ENCODE data around the gene RGS12.

Gene RGS12

DNA sequence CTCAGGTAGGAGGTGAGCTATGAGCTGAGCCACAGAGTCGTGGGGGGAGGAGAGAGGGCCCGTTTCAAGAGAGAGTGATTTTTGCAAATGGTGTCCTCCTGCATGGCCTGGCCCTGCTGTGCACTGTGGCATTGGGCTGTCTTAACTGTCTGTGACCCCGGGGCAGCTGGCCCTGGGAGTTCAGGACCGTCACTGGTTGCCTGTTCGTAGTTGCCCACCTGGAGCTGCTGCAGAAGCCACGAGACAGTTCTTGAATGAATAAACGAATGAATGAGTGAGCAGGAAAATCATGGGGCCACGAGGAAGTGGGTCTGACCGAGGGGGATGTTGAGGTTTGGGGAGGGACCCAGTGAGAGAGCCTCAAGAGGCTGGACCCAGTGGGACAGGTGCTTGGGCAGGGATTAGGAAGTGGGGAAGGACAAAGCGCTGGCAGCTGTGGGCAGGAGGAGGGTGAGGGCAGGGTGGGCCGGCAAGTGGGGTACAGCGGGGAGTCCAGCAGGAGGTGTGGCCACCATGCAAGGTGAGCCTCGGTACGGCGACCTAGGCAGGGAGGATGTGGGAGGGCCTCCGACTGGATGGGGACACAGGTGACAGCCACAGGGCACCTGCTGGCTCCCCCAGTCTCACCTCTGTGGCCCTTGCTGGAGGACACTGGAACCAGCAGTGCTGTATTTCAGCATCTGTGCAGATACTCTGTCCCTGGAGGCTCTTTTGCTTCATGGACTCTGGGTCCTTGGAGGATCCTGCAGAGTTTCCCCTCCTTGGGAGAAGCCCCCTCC lies 10.2 kb downstream of the RGS12 start:
- Histone ChIP-seq H3K4ac (ENCODE audit: low read depth, low read length) (no peak overlapping the region), H3K56ac (ENCODE audit: low read length) (no peak overlapping the region), H4K8ac (ENCODE audit: low read depth, low read length) (no peak overlapping the region), H4K5ac (ENCODE audit: low read length) (no peak overlapping the region), H3K4me3 (ENCODE audit: low read length) (no peak overlapping the region), H3K36me3 (ENCODE audit: control insufficient read depth, insufficient read depth, low read length) (no peaks in the 10 kb centered on the region), H3K9ac (ENCODE audit: low read length) (no peak overlapping the region), H3K79me2 (ENCODE audit: control insufficient read depth, insufficient read depth, low read length) (peaks cover 3% of the 10 kb centered on the region), H3K23ac (ENCODE audit: low read length) (no peak overlapping the region), H2BK5ac (ENCODE audit: low read length) (no peak overlapping the region), H3K4me2 (ENCODE audit: low read length) (no peak overlapping the region), H2BK15ac (replicated peaks; ENCODE audit: low read depth) (no peak overlapping the region), H3K79me1 (ENCODE audit: low read length) (peaks cover 22% of the 10 kb centered on the region), H3K18ac (ENCODE audit: low read length) (no peak overlapping the region), H2AK5ac (ENCODE audit: low read length) (no peak overlapping the region), H2BK120ac (ENCODE audit: low read depth, low read length) (no peak overlapping the region), H3K4me1 (ENCODE audit: control insufficient read depth, low read depth, low read length) (no peaks in the 10 kb centered on the region), H3K27ac (ENCODE audit: low read depth, low read length) (no peak overlapping the region), H3K27me3 (ENCODE audit: insufficient read depth, low read length, poor library complexity) (no peaks in the 10 kb centered on the region)
- no CpG with 5 or more reads among the region's 16 CpGs for WGBS (ENCODE audit: extremely low coverage, insufficient coverage, low lambda C conversion rate)
- no peak for DNase-seq

- H3K27ac ChIP-seq (ENCODE audit: low read depth, low read length), result no peak overlapping the region
- WGBS (ENCODE audit: extremely low coverage, insufficient coverage, low lambda C conversion rate), result no CpG with 5 or more reads among the region's 2 CpGs
These were observed 10.7 kb downstream of the RGS12 start for GRCh38 chr4:3303565-3303824.

DNA sequence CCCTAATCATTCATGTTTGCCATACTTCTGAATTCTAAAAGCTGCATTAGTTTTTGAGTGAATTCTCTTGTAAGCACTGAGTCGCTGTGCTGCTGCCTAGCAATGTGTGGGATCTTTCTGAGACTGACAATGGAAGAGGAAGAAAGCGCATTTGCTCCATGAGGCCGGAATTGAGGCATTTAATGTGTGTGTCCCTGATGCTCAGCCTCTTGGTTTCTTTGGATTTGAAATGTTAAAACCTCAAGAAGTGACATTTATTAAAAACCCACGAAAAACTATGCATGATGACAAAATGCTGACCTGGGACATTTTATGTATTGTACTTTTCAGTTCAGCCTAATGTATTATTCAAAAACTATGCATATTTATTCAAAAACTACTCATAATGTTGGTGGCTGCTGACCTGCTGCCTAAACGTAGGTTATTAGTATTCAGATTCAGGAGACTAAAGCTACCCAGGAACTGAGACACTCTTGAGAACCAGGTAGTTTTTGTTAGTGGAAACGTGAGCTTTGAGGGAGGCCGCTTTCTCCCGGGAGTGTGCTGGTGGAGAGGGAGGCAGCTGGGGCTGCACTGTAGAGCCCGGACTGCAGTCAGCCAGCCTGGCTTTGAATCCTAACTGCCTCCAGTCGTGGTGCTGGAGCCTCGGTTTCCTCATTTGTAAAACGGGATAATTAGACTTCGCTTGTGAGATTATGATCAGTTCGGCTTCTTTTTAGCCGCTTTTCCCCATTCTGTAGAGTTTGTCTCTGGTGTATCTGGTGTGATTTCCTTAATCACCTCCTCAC lies 11.3 kb downstream of the RGS12 start:
- Histone ChIP-seq H3K79me1 (ENCODE audit: low read length) (peaks cover 23% of the 10 kb centered on the region), H3K4me1 (ENCODE audit: control insufficient read depth, low read depth, low read length) (no peaks in the 10 kb centered on the region), H4K5ac (ENCODE audit: low read length) (no peak overlapping the region), H4K8ac (ENCODE audit: low read depth, low read length) (no peak overlapping the region), H2BK5ac (ENCODE audit: low read length) (no peak overlapping the region), H3K79me2 (ENCODE audit: control insufficient read depth, insufficient read depth, low read length) (peaks cover 3% of the 10 kb centered on the region), H3K4ac (ENCODE audit: low read depth, low read length) (no peak overlapping the region), H2BK15ac (replicated peaks; ENCODE audit: low read depth) (no peak overlapping the region), H2BK120ac (ENCODE audit: low read depth, low read length) (no peak overlapping the region), H3K4me2 (ENCODE audit: low read length) (no peak overlapping the region), H3K36me3 (ENCODE audit: control insufficient read depth, insufficient read depth, low read length) (no peaks in the 10 kb centered on the region), H2AK5ac (ENCODE audit: low read length) (no peak overlapping the region), H3K4me3 (ENCODE audit: low read length) (no peak overlapping the region), H3K27ac (ENCODE audit: low read depth, low read length) (no peak overlapping the region), H3K27me3 (ENCODE audit: insufficient read depth, low read length, poor library complexity) (no peaks in the 10 kb centered on the region), H3K9ac (ENCODE audit: low read length) (no peak overlapping the region), H3K18ac (ENCODE audit: low read length) (no peak overlapping the region), H3K23ac (ENCODE audit: low read length) (no peak overlapping the region), H3K56ac (ENCODE audit: low read length) (no peak overlapping the region)
- WGBS (ENCODE audit: extremely low coverage, insufficient coverage, low lambda C conversion rate), result no CpG with 5 or more reads among the region's 15 CpGs
- DNase-seq, result no peak

More at GRCh38 chr4:3303565-3303824, 10.7 kb downstream of the RGS12 start:
- H2BK5ac ChIP-seq (ENCODE audit: low read length), result no peak overlapping the region
- no peak overlapping the region for H3K4me3 ChIP-seq (ENCODE audit: low read length)
- H3K4me2 ChIP-seq (ENCODE audit: low read length), result no peak overlapping the region
- H3K4me1 ChIP-seq (ENCODE audit: control insufficient read depth, low read depth, low read length), result no peaks in the 10 kb centered on the region
- H2BK15ac ChIP-seq (replicated peaks; ENCODE audit: low read depth), result no peak overlapping the region
- no peak overlapping the region for H4K8ac ChIP-seq (ENCODE audit: low read depth, low read length)
- peaks cover 25% of the 10 kb centered on the region for H3K79me1 ChIP-seq (ENCODE audit: low read length)
- no peak overlapping the region for H3K9ac ChIP-seq (ENCODE audit: low read length)
- no peak overlapping the region for H4K5ac ChIP-seq (ENCODE audit: low read length)
- H3K36me3 ChIP-seq (ENCODE audit: control insufficient read depth, insufficient read depth, low read length), result no peaks in the 10 kb centered on the region
- H3K23ac ChIP-seq (ENCODE audit: low read length), result no peak overlapping the region
- H2BK120ac ChIP-seq (ENCODE audit: low read depth, low read length), result no peak overlapping the region
- no peak for DNase-seq
- no peak overlapping the region for H3K18ac ChIP-seq (ENCODE audit: low read length)
- no peak overlapping the region for H3K56ac ChIP-seq (ENCODE audit: low read length)
- H3K27me3 ChIP-seq (ENCODE audit: insufficient read depth, low read length, poor library complexity), result no peaks in the 10 kb centered on the region
- no peak overlapping the region for H2AK5ac ChIP-seq (ENCODE audit: low read length)
- peaks cover 3% of the 10 kb centered on the region for H3K79me2 ChIP-seq (ENCODE audit: control insufficient read depth, insufficient read depth, low read length)
- H3K4ac ChIP-seq (ENCODE audit: low read depth, low read length), result no peak overlapping the region

DNA sequence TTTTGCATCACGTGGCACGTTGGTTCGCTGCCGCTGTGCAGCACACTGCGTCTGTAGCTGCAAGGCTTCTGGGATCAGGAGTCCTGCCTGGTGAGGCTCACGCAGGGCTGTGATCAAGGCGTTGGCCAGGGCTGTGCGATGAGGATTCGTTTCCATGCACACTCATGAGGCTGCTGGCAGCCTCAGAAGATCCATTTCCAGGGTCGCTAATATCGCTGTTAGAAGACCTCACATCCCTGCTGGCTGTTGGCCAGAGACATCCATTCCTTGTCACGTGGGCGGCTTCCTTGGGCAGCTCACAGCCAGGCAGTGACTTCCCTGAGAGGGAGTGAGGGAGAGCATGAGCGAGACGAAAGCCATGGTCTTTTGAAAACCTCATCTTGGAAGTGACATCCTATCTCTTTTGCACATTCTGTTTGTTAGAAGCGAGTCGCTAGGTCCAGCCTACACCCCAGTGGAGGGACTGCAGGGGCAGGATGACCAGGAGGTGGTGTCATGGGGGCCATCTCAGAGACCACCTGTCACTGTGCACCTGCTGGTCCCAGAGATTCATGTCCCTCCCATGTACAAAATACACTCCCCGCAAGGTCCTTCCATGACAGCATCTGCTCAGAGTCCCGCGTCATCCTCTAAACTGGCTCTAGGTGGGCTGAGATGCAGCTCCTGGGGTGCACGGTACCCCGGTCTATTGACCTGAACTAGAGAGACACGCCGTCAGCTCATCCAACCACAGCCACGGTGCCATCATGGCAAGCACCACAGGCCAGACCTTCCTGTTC lies 12.2 kb downstream of the RGS12 start:
- no peak for DNase-seq
- no peak overlapping the region for H3K23ac ChIP-seq (ENCODE audit: low read length)
- no peak overlapping the region for H4K8ac ChIP-seq (ENCODE audit: low read depth, low read length)
- no peak overlapping the region for H4K5ac ChIP-seq (ENCODE audit: low read length)
- no peak overlapping the region for H3K9ac ChIP-seq (ENCODE audit: low read length)
- H3K4me3 ChIP-seq (ENCODE audit: low read length), result no peak overlapping the region
- H3K36me3 ChIP-seq (ENCODE audit: control insufficient read depth, insufficient read depth, low read length), result no peaks in the 10 kb centered on the region
- no CpG with 5 or more reads among the region's 25 CpGs for WGBS (ENCODE audit: extremely low coverage, insufficient coverage, low lambda C conversion rate)
- H3K4me1 ChIP-seq (ENCODE audit: control insufficient read depth, low read depth, low read length), result no peaks in the 10 kb centered on the region
- H3K4ac ChIP-seq (ENCODE audit: low read depth, low read length), result no peak overlapping the region
- H3K27me3 ChIP-seq (ENCODE audit: insufficient read depth, low read length, poor library complexity), result no peaks in the 10 kb centered on the region
- no peak overlapping the region for H3K27ac ChIP-seq (ENCODE audit: low read depth, low read length)
- H3K18ac ChIP-seq (ENCODE audit: low read length), result no peak overlapping the region
- H2BK5ac ChIP-seq (ENCODE audit: low read length), result no peak overlapping the region
- no peak overlapping the region for H3K4me2 ChIP-seq (ENCODE audit: low read length)
- peaks cover 16% of the 10 kb centered on the region for H3K79me1 ChIP-seq (ENCODE audit: low read length)
- H2BK120ac ChIP-seq (ENCODE audit: low read depth, low read length), result no peak overlapping the region
- H2BK15ac ChIP-seq (replicated peaks; ENCODE audit: low read depth), result no peak overlapping the region
- H2AK5ac ChIP-seq (ENCODE audit: low read length), result no peak overlapping the region
- H3K79me2 ChIP-seq (ENCODE audit: control insufficient read depth, insufficient read depth, low read length), result no peaks in the 10 kb centered on the region
- H3K56ac ChIP-seq (ENCODE audit: low read length), result no peak overlapping the region

- Histone ChIP-seq H3K23ac (ENCODE audit: low read length) (no peak overlapping the region), H3K4me3 (ENCODE audit: low read length) (no peak overlapping the region), H3K9ac (ENCODE audit: low read length) (no peak overlapping the region), H2AK5ac (ENCODE audit: low read length) (no peak overlapping the region), H3K27me3 (ENCODE audit: insufficient read depth, low read length, poor library complexity) (no peaks in the 10 kb centered on the region), H3K4ac (ENCODE audit: low read depth, low read length) (no peak overlapping the region), H3K18ac (ENCODE audit: low read length) (no peak overlapping the region), H3K36me3 (ENCODE audit: control insufficient read depth, insufficient read depth, low read length) (no peaks in the 10 kb centered on the region), H4K8ac (ENCODE audit: low read depth, low read length) (no peak overlapping the region), H2BK15ac (replicated peaks; ENCODE audit: low read depth) (no peak overlapping the region), H3K4me2 (ENCODE audit: low read length) (no peak overlapping the region), H4K5ac (ENCODE audit: low read length) (no peak overlapping the region), H3K27ac (ENCODE audit: low read depth, low read length) (no peak overlapping the region), H3K79me2 (ENCODE audit: control insufficient read depth, insufficient read depth, low read length) (no peaks in the 10 kb centered on the region), H2BK5ac (ENCODE audit: low read length) (no peak overlapping the region), H3K4me1 (ENCODE audit: control insufficient read depth, low read depth, low read length) (no peaks in the 10 kb centered on the region), H2BK120ac (ENCODE audit: low read depth, low read length) (no peak overlapping the region), H3K79me1 (ENCODE audit: low read length) (peaks cover 15% of the 10 kb centered on the region), H3K56ac (ENCODE audit: low read length) (no peak overlapping the region)
- DNase-seq, result peak; percentile 11
- no CpG with 5 or more reads among the region's 9 CpGs for WGBS (ENCODE audit: extremely low coverage, insufficient coverage, low lambda C conversion rate)
These were observed 13.0 kb downstream of the RGS12 start for GRCh38 chr4:3305610-3306371.
